GM06990 (cell line): ENCODE results near the gene KRI1.
A peak's percentile ranks its signal among the peaks of the same experiment; 100 is the strongest.

Experiments
- DNase-seq: peaks from one replicate; pipeline ENCODE4 v3.0.0-alpha.2; 2011; ENCODE audit not compliant: insufficient read length; ENCODE audit errors: extremely low read depth
- H3K27me3 ChIP-seq: replicated peaks from 2 replicates; pipeline ENCODE4 v1.6.0; 2011; ENCODE audit warnings: low read length; ENCODE audit not compliant: control insufficient read depth, insufficient read depth
- H3K36me3 ChIP-seq: 2 replicates; pipeline ENCODE4 v1.5.1; 2011; ENCODE audit warnings: low read length; ENCODE audit not compliant: control insufficient read depth, insufficient read depth
- H3K4me3 ChIP-seq: replicated peaks from 2 replicates; pipeline ENCODE4 v1.5.1; 2011; ENCODE audit warnings: low read depth, mild to moderate bottlenecking, control low read depth, low read length
- CTCF ChIP-seq: IDR thresholded peaks from 2 replicates; pipeline ENCODE4 v1.5.1; 2011; ENCODE audit warnings: low read length, control low read depth, mild to moderate bottlenecking, inconsistent platforms; ENCODE audit not compliant: insufficient read depth, poor library complexity, severe bottlenecking

The KRI1 gene

GRCh38 chr19:10550336-10550735 is 15.5 kb downstream of the KRI1 start:
- no peak for TF ChIP-seq CTCF
- no peaks in the 10 kb centered on the region for H3K27me3 ChIP-seq
- H3K4me3 ChIP-seq, result no peak overlapping the region
- peaks cover 35% of the 10 kb centered on the region for H3K36me3 ChIP-seq
- no peak for DNase-seq

GRCh38 chr19:10549733-10550132 is 16.1 kb downstream of the KRI1 start:
- no peak for DNase-seq
- Histone ChIP-seq H3K27me3 (no peaks in the 10 kb centered on the region), H3K4me3 (no peak overlapping the region), H3K36me3 (peaks cover 31% of the 10 kb centered on the region)
- TF ChIP-seq CTCF, result no peak

- no peak for TF ChIP-seq CTCF
- H3K36me3 ChIP-seq, result peaks cover 26% of the 10 kb centered on the region
- DNase-seq, result no peak
- no peaks in the 10 kb centered on the region for H3K27me3 ChIP-seq
- no peak overlapping the region for H3K4me3 ChIP-seq
Observed at GRCh38 chr19:10548746-10549276, 17.0 kb downstream of the KRI1 start.

DNA sequence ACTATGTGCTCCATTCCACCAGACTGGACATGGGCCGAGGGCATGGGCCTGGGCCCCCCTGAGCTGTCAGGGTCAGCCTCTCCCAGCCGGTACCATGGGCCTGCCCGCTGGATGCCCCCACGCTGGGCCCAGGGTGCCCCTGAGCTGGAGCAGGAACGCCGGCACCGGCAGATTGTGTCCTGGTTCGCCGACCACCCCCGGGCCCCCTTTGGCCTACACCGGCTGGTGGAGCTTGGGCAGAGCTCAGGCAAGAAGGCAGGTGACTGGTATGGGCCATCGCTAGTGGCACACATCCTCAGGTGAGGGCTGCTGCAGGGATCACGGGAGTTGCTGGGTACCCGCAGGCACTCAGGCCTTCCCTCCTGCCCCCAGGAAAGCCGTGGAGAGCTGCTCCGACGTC is 19.0 kb downstream of the KRI1 start:
- Histone ChIP-seq H3K36me3 (peaks cover 12% of the 10 kb centered on the region), H3K27me3 (no peaks in the 10 kb centered on the region), H3K4me3 (no peak overlapping the region)
- DNase-seq, result no peak
- TF ChIP-seq CTCF, result no peak

DNA sequence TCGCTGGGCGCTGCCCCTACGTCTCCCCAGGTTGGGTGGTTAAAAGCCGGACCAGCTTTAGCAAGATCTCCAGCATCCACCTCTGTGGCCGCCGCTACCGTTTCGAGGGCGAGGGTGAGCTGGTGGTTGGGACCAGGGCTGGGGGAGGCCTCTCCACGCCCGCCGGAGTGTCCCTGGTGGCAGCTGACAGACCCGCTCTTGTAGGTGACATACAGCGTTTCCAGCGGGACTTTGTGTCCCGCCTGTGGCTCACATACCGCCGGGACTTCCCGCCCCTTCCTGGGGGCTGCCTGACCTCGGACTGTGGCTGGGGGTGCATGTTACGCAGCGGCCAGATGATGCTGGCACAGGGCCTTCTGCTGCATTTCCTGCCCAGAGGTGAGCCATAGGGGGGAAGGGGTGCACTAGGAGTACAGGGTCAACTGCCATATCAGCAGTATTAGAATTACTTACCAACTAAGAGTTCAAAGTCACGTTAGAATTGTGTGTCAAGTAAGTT is 21.0 kb downstream of the KRI1 start:
- DNase-seq, result no peak
- Histone ChIP-seq H3K36me3 (peaks cover 11% of the 10 kb centered on the region), H3K4me3 (peak overlapping the region; percentile 85), H3K27me3 (no peaks in the 10 kb centered on the region; the same call in 1 of the 2 replicates)
- no peak for TF ChIP-seq CTCF
